ENCODE measurements around the gene TTC8.

DNA sequence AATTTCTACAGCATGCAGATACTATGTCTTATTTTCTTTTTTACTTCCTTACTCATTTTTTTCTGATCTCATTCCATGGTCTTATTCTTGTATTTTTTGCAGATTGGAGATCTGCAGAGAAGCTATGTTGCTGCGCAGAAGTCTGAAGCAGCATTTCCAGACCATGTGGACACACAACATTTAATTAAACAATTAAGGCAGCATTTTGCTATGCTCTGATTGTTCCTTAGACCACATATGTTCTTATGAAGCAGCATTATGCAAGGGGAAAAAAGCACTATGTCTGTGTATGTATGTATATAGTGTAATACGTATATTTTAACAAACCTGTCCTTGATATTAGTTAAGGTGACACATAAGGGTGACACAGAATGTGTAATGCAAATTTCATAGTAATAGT lies 52.7 kb downstream of the TTC8 start:
- TF ChIP-seq, protein P1, sequence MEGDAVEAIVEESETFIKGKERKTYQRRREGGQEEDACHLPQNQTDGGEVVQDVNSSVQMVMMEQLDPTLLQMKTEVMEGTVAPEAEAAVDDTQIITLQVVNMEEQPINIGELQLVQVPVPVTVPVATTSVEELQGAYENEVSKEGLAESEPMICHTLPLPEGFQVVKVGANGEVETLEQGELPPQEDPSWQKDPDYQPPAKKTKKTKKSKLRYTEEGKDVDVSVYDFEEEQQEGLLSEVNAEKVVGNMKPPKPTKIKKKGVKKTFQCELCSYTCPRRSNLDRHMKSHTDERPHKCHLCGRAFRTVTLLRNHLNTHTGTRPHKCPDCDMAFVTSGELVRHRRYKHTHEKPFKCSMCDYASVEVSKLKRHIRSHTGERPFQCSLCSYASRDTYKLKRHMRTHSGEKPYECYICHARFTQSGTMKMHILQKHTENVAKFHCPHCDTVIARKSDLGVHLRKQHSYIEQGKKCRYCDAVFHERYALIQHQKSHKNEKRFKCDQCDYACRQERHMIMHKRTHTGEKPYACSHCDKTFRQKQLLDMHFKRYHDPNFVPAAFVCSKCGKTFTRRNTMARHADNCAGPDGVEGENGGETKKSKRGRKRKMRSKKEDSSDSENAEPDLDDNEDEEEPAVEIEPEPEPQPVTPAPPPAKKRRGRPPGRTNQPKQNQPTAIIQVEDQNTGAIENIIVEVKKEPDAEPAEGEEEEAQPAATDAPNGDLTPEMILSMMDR (IDR thresholded peaks at IDR 0.05; ENCODE audit: low read length): no peak
- TF ChIP-seq EZH2phosphoT487 (IDR thresholded peaks at IDR 0.05; ENCODE audit: low read length): no peak

Measured in MM.1S (cell line).